Measurements from ENCODE around the gene AQP5.

Gene AQP5

DNA sequence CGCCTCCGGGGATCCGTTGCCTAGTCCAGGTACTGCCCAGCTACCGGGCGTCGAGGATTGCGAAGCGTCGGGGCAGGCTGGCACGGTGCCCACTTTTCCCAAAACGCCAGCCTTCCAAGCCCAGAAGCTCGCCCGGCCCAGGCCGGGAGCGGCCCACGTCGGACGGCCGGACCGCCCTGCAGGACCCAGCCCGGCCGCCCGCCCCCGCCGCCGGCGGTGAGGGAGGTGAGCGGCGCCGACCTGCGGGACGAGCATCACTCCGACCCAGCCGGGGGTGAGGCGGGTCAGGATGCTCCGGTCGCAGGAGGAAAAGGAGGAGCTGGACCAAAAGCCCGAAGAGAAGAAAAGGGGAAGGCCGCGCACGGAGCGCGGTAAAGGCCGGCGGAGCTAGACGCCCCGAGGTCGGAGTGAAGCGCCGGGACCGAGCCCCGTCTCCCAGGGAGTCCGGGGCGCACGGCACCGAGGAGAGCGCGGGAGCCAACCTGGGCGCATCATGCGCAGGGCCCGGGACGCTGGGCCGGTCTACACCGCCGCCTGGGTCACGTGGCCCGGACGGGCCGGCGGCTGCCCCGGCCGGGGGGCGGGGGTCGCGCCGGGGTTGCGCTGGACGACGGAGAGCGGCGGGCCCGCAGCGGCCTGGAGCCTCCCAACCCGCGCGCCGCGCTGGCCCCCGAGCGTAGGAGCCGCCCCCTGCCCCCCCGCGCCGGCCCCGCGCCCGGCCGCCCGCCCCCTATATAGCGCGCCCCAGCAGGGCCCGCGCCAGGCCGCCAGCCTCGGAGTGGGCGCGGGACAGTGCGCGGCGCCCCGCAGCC lies at the start of gene AQP5:
AQP5 (plus strand) TSS at position 762 of the 812 bp plus-strand sequence. CDS start 146 bp downstream, outside the sequence.
- TF ChIP-seq, protein P1, sequence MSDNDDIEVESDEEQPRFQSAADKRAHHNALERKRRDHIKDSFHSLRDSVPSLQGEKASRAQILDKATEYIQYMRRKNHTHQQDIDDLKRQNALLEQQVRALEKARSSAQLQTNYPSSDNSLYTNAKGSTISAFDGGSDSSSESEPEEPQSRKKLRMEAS (IDR thresholded peaks at IDR 0.05) = no peak

DNA sequence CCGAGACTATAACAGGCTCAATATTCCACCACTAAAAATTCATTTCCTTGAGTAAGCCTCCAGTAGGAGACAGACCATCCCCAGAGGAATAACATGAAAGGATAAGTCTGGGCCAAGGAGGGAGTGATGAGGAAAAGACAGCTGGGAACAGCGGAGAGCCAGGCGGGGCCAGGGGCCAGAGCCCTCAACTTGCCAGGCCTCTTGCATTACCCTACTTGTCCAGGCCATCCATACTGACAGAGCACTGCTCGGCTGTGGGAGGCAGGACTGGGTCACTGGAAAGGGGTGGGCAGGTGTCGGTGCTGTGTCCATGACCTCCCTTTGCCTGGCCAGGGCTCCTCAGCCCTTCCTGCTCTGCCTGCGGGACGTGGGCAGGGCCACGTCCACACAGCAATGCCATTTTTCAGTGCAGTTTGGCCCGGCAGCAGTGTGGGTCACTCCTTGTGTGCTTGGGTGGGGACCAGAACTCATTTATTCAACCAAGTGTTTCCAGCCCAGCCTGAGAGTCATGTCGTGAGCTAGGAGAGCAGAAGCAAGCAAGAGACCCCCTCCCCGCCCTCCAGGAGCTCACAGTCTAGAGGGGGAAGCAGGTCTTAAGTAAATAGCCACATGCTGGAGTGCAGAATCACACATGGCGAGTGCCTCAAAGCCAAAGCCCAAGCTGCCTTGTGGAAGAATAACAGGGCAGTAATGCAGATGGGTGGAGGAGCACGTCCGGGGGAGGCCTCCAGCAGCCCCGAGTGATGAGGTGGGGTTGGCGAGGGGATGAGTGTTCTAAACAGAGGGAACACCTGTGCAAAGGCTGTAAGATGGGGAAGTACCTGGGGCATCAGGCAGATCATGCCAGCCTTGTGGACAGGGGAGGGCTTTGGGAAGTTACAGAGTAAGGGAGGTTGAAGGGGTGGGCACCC lies 49.1 kb upstream of the AQP5 start:
- TF ChIP-seq EGR1 (IDR thresholded peaks at IDR 0.05) (no peak), CEBPB (IDR thresholded peaks at IDR 0.05) (no peak), TCF12 (IDR thresholded peaks at IDR 0.05; ENCODE audit: low read depth) (no peak), YY1 (IDR thresholded peaks at IDR 0.05; ENCODE audit: low read depth) (no peak), EP300 (IDR thresholded peaks at IDR 0.05; ENCODE audit: borderline replicate concordance) (no peak), RAD21 (IDR thresholded peaks at IDR 0.05; ENCODE audit: low read depth) (no peak), NFIC (IDR thresholded peaks at IDR 0.05) (no peak), TAF1 (IDR thresholded peaks at IDR 0.05; ENCODE audit: low read depth) (no peak), TEAD4 (IDR thresholded peaks at IDR 0.05) (no peak), FOXM1 (IDR thresholded peaks at IDR 0.05; ENCODE audit: borderline replicate concordance, low read depth) (no peak), ZBTB7A (IDR thresholded peaks at IDR 0.05; ENCODE audit: low read depth) (no peak), CREB1 (IDR thresholded peaks at IDR 0.05; ENCODE audit: low read depth) (no peak)
- TF ChIP-seq, protein P2, sequence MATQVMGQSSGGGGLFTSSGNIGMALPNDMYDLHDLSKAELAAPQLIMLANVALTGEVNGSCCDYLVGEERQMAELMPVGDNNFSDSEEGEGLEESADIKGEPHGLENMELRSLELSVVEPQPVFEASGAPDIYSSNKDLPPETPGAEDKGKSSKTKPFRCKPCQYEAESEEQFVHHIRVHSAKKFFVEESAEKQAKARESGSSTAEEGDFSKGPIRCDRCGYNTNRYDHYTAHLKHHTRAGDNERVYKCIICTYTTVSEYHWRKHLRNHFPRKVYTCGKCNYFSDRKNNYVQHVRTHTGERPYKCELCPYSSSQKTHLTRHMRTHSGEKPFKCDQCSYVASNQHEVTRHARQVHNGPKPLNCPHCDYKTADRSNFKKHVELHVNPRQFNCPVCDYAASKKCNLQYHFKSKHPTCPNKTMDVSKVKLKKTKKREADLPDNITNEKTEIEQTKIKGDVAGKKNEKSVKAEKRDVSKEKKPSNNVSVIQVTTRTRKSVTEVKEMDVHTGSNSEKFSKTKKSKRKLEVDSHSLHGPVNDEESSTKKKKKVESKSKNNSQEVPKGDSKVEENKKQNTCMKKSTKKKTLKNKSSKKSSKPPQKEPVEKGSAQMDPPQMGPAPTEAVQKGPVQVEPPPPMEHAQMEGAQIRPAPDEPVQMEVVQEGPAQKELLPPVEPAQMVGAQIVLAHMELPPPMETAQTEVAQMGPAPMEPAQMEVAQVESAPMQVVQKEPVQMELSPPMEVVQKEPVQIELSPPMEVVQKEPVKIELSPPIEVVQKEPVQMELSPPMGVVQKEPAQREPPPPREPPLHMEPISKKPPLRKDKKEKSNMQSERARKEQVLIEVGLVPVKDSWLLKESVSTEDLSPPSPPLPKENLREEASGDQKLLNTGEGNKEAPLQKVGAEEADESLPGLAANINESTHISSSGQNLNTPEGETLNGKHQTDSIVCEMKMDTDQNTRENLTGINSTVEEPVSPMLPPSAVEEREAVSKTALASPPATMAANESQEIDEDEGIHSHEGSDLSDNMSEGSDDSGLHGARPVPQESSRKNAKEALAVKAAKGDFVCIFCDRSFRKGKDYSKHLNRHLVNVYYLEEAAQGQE (IDR thresholded peaks at IDR 0.05; ENCODE audit: low read depth) = no peak
- TF ChIP-seq, protein P1 (IDR thresholded peaks at IDR 0.05) = no peak
- TF ChIP-seq, protein P3, sequence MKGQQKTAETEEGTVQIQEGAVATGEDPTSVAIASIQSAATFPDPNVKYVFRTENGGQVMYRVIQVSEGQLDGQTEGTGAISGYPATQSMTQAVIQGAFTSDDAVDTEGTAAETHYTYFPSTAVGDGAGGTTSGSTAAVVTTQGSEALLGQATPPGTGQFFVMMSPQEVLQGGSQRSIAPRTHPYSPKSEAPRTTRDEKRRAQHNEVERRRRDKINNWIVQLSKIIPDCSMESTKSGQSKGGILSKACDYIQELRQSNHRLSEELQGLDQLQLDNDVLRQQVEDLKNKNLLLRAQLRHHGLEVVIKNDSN (IDR thresholded peaks at IDR 0.05) = no peak

DNA sequence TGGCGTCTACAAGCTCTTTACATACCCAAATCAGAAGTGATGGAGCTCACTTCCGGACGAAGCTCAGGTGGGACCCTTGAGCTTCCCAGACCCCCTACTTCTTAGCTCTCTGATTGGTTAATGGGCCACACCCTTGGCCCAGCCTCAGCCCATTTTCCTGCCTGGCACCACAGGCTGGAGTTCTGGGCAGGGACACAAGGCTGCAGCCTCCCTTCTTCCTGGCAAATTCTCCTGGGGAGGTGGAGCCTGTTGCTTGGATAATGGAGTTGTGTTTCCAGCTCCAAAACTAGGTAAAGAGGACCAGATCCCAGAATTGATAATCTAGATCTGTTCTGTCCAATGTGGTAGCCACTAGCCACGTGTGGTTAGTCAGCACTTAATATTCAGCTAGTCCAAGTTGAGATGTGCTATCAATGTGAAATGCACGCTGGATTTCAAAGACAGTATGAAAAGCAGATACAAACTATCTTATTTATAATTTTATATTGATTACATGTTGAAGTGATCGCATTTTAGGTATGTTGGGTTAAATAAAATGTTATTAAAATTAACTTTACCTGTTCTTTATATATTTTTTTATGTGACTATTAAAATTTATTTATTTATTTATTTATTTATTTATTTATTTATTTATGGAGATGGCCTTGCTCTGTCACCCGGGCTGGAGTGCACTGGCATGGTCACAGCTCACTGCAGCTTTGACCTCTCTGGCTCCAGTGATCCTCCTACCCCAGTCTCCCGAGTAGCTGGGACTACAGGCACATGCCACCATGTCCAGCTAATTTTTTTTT lies 45.3 kb upstream of the AQP5 start:
- TF ChIP-seq TAF1 (IDR thresholded peaks at IDR 0.05; ENCODE audit: low read depth) = no peak
- peak; percentile 18; the same call in 1 of the 2 replicates for TF ChIP-seq TCF12 (IDR thresholded peaks at IDR 0.05; ENCODE audit: low read depth)

DNA sequence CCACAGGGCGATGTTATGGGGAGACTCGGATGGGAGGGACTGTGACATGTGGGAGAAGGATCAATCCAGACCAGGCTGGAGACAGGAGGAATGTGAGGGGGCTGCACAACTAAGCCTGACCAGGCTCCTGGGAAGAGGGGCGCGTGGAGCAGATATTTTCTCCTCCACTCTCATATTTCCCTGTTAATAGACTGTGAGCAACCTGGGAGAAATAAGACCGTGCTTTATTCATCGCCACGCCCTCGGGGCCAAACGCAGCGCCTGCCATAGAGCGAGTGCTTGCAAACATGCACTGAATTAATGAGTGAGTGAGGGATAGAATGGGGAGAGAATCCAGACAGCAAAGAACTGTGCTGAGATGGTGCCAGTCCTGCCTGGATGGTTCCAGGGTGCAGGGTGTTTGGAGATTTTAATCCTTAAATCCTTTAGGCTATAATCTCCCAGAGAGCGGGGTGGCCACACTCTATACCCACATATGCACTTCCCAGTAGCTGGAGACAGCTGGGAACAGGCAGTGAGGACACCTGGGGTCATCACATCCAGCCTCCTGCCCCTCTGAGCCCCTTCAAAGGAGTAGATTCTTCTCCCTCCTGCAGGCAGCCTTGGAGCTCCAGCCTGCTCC lies 44.4 kb upstream of the AQP5 start:
- TF ChIP-seq ZBTB7A (IDR thresholded peaks at IDR 0.05; ENCODE audit: low read depth) = no peak
- TF ChIP-seq, protein P1 (IDR thresholded peaks at IDR 0.05) = no peak
- no peak for TF ChIP-seq TAF1 (IDR thresholded peaks at IDR 0.05; ENCODE audit: low read depth)
- TF ChIP-seq, protein P3 (IDR thresholded peaks at IDR 0.05) = no peak
- no peak for TF ChIP-seq YY1 (IDR thresholded peaks at IDR 0.05; ENCODE audit: low read depth)

DNA sequence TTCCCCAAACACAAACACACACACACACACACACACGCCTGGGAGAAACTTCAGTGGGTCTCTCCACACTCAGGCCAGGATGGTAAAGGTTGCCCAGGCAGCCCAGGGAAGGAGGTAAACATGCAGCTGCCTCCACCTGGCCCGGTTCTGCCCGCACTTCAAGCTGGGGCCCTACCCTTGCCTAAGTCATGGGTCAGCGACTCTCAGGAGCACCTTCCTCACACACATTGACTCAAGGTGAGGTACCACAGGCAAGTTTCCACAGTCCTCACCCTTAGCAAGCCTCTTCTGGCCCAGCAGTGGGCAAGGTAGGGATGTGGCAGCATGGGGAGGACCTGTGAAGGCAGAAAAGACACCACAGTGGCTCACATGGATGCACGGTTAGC lies 43.9 kb upstream of the AQP5 start:
- TF ChIP-seq EGR1 (IDR thresholded peaks at IDR 0.05) = no peak

DNA sequence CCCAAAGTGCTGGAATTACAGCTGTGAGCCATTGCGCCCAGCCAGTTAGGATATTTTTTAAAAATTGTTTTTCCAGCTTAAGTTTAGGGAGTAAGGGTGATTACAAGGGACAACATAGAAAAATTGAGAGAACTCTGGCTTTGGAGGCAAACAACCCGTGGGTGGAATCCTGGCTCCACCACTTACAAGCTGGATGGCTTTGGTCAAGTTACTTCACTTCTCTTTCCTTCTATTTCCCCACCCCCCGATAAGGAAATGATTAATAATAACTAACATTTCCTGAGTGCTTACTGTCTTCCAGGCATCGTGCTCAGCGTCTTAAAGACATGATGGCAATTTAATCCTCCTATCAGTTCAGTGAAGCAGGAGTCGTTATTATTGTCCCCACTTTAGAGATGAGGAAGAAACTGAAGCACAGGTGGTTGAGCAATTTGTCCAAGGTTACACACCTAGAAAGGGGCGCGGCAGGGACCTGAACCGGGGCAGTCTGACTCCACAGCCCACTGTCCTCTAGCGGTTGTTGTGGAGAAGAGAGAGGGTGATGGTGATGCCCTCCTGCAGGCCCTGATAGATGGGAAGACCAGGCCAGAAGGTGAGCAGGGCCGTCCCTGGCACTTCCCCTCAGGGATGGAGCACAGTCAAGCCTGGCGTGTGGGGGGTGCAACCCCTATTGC lies 41.3 kb upstream of the AQP5 start:
- no peak for TF ChIP-seq EGR1 (IDR thresholded peaks at IDR 0.05)
- TF ChIP-seq NFIC (IDR thresholded peaks at IDR 0.05) = no peak
- no peak for TF ChIP-seq CEBPB (IDR thresholded peaks at IDR 0.05)

DNA sequence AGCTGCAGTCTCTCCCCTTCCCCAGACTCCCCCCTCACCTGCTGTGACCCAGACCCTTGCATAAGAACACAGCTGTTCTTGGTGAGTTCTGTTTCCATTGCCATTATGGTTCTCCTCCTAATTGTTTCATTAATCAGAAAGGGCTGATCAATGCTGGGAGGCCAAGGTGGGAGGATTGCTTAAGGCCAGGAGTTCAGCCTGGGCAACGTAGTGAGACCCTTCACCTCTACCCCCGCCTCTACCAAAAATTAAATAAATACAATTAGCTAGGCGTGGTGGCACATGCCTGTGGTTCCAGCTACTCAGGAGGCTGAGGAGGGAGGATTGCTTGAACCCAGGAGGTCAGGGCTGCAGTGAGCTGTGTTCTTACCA lies 40.8 kb upstream of the AQP5 start:
- TF ChIP-seq CEBPB (IDR thresholded peaks at IDR 0.05) (no peak), EP300 (IDR thresholded peaks at IDR 0.05; ENCODE audit: borderline replicate concordance) (no peak), FOXM1 (IDR thresholded peaks at IDR 0.05; ENCODE audit: borderline replicate concordance, low read depth) (no peak), RAD21 (IDR thresholded peaks at IDR 0.05; ENCODE audit: low read depth) (no peak), TCF12 (IDR thresholded peaks at IDR 0.05; ENCODE audit: low read depth) (no peak), CREB1 (IDR thresholded peaks at IDR 0.05; ENCODE audit: low read depth) (no peak), TEAD4 (IDR thresholded peaks at IDR 0.05) (no peak), EGR1 (IDR thresholded peaks at IDR 0.05) (no peak), ZBTB7A (IDR thresholded peaks at IDR 0.05; ENCODE audit: low read depth) (no peak), TAF1 (IDR thresholded peaks at IDR 0.05; ENCODE audit: low read depth) (no peak), NFIC (IDR thresholded peaks at IDR 0.05) (no peak), YY1 (IDR thresholded peaks at IDR 0.05; ENCODE audit: low read depth) (no peak)
- TF ChIP-seq, protein P2 (IDR thresholded peaks at IDR 0.05; ENCODE audit: low read depth) = no peak
- TF ChIP-seq, protein P3 (IDR thresholded peaks at IDR 0.05) = no peak
- TF ChIP-seq, protein P1 (IDR thresholded peaks at IDR 0.05) = no peak

All from Ishikawa (cell line).